Suppressor macrophage treated with lipopolysaccharide for 1 hour (primary cell): ENCODE results near the gene RRH.
"Not testable (repeated sequence)": the region's sequence is repeated elsewhere in the genome, so short reads cannot be mapped to it uniquely, and the experiment has no call there.

Experiments used
- DNase-seq, 3 donors: peaks; one replicate each; pipeline ENCODE4 v3.0.0-alpha.2; 2020 to 2022

RRH gene, protein sequence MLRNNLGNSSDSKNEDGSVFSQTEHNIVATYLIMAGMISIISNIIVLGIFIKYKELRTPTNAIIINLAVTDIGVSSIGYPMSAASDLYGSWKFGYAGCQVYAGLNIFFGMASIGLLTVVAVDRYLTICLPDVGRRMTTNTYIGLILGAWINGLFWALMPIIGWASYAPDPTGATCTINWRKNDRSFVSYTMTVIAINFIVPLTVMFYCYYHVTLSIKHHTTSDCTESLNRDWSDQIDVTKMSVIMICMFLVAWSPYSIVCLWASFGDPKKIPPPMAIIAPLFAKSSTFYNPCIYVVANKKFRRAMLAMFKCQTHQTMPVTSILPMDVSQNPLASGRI

DNA sequence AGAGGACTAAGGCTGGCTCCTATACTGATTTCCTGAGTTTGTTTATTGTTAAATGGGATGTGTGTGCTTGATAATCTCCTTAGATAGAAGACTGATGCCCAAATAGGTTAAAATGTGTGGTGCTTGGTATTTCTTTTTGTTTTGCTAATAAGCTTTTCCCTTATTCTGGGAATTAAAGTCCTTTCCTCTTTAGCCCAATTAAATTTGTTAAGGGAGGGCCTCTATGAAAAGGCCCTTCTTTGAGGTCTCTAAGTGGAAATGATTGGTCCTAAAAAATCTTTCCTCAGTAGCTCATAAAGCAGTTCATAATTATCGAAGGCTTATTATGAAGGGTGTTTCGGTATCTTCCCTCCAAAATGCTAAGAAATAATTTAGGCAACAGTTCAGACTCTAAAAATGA, at the start of gene RRH:
Gene RRH, plus strand, starts transcription at position 301 of the 400 bp plus-strand sequence. Its CDS starts 56 bp downstream, at position 357.
- no peak for DNase-seq

DNA sequence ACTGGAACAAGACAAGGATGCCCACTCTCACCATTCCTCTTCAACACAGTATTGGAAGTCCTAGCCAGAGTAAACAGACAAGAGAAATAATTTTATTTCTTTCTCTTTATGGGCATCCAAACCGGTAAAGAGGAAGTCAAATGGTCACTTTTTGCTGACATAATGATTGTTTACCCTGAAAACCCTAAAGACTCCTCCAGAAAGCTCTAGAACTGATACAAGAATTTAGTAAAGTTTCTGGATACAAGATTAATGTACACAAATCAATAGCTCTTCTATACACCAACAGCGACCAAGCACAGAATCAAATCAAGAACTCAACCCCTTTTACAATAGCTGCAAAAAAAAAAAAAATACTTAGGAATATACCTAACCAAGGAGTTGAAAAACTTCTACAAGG, 45.7 kb upstream of the RRH start:
- DNase-seq = not testable (repeated sequence)

DNA sequence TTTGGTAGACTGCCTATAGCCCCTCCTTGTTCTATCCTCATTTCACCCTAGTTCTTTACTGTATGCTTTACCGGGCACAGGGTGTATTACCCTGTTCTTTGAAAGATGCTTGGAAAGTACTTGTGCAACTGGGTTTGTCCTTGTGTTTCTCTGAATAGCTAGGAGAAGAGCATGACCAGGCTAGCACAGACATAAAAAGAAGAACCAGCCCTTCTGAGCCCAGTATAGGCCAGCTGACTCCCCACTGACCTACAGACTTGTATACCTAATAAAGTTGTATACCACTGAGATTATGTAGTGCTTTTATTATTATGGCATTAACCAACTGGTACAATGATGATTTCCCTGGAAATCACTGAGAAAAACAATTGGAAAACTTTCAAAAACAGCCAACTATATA, 40.9 kb upstream of the RRH start:
- DNase-seq = no peak

DNA sequence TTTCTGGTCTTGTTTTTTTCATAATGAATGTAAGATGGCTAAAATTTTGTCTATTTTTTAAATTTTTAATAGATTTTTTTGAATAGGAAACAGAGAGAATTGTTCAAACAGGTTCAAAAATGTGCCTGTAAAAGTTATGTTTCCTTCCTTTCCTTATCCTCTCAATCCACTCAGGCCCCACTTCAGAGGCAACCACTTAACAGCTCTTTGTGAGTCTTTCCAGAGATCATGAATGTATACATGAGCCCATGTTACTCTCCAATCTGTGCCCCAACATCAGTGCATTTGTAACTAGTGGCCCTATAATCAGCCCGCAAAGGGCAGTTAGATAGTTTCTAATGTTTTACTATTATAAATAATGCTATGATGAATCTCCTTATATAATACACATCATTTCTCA, 40.0 kb upstream of the RRH start:
- no peak for DNase-seq

DNA sequence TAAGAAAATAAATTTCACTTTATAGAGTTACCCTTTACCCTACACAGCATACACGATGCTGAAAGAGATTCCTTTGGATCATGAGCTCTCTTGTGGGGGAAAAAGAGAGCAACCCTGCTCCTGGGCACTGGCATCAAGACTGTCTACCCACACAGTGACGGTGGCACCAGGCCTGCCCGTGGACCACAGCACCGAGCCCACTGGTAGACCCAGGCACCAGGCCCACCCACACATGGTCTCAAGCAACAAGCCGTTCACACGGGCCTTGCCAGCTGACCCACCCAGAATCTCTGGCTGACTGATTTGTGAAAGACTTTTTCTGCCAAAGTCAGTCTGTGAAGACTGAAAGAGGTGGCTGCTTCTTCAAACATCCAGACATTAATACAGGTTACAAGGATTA, 32.7 kb upstream of the RRH start:
- DNase-seq = no peak

DNA sequence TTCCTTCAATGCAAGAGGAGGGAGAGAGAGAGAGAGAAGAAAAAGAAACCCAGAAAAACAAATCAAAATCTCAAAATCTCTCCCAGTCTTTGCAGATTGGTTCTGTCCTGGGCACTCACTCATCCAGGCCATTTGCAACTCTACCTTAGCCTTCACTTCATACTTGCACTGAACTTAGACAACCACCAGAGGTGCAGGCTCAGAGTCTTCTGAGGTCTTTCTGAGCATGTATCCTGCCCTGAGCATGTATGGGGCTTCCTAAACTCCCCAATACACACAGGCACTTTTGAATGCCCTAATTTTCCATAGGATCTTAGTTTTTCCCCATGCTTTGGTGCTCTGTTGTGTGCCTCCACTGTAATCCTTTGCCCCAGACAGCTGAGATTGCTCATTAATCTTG, 28.9 kb upstream of the RRH start:
- no peak for DNase-seq

DNA sequence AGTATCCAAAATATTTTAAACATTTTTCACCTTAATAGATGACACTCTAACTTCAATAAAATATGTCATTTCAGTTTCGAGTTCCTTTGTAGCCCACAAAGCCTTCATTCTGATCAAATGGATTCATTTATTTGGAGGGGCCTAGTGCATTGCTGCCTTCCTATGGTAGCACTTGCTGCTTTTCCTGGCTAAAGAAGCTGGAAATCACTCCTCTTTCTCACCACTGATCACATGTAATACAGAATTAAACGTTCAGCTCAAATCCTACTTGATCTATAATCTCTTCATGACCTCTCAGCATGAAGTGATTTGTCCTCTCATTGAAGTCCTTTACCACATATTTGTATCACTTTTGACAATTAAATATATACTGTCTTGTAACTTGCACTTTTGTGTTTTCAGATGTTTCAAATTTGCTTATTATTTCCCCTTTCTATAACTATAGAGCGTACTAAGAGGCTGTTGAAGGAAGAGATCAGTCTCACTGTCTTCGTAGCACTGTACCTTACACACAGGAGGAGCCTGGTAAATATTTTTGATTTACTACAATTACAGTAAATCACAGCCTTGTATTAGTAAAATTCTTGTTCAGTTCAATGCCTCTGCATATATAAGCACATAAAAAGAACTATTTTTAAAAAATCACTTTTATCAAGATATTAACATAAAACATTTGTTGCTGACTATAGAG, 26.5 kb upstream of the RRH start:
- DNase-seq = no peak

DNA sequence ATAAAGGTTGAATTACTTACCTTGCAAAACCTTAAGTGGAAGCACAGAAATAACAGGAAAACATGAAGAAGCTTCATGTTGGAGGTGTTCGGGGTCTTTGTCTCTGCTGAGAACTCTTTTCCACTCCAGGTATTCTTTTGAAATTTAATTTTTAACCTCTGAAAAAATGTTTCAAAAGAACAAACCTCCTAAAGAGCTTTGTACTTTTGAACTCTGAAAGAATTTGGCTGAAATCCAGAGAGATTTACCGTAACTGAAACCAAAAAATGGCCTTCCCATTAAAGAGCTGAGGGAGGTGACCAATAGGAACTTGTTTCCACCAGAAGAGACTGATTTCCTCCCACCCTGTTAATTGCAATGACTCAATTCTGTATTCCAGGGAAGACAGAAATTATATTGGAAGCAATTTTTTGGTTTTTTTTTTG, 25.9 kb upstream of the RRH start, which contains the start of gene CFI:
Gene CFI, minus strand, starts transcription at position 105 of the 425 bp plus-strand sequence. Its CDS starts 28 bp downstream, at position 77.
- peak in 1 of 3 donors; percentile 18 for DNase-seq

DNA sequence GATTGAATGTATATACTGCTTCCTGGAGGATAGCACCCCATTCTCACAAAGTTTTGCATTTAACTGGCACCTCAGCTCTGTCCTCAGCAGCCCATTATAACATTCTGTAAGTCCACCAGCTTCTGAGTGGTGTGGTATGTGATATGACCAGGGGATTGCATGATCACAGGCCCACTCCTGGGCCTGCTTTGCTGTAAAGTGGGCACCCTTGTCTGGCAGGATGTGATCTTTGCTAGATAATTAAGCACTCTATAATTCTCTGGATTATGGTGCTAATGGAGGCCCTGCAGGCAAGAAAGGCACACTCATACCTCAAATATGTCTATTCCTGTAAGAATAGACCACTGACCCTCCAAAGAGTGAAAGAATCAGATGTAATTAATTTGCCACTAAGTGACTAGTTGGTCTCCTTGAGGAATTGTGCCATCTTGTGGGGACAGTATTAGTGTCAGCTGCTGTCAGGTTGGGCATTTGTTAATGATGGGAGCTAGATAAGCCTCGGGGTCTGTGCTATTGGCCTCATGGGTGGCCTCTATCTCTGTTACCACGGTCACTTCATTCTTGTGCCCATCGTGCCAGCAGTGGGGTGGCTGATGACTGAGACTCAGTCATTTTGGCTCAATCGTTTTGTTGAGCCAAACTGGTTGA, 23.7 kb upstream of the RRH start:
- peak; percentile 32 to 41 (median 40) for DNase-seq

DNA sequence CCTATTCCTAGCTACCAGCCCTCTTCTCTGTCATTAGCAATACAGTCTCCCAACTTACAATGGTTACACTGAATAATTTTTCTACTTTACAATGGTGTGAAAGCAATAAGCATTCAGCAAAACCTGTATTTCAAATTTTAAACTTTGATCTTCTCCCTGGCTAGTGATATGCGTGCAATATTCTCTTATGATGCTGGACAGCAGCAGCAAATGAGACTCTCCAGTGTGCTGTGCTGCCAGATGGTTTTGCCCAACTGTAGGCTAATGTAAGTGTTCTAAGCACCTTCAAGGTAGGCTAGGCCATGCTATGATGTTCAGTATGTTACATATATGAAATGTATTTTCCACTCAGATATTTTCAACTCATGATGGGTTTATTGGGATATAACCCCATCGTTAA, 18.1 kb upstream of the RRH start:
- no peak for DNase-seq

DNA sequence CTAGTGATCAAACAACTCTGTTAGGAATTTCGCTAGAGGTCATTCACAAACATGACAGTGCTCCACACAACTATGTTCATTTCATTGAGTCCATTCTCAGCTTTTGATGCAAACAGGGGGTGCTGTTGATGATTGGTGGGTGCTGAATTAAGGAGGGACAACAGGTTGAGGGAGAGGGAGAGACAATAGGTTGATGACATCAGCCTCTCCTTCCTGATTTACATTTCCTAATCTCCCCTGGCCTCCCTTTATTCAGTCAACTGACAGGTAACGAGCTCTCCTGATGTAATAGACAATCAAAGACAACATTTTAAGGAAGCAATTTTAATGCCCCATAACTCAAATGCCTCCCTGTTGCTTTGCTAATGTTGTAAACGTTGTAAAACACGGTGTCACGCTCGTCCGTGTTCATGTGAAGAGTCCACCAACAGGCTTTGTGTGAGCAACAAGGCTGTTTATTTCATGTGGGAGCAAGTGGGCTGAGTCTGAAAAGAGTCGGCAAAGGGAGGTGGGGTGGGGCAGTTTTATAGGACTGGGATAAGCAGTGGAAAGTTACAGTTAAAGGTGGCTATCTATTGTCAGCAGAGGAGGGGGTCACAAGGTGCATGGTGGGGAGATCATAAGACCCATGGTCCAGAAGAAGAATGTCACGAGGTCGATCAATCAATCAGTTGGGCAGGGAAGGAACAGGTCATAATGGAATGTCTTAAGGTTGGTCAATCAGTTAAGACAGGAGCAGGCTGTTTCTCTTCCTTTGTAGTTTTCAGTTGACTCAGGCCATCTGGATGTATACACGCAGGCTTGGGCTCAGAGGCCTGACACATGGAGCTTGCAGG, 17.0 kb upstream of the RRH start:
- DNase-seq = no peak

DNA sequence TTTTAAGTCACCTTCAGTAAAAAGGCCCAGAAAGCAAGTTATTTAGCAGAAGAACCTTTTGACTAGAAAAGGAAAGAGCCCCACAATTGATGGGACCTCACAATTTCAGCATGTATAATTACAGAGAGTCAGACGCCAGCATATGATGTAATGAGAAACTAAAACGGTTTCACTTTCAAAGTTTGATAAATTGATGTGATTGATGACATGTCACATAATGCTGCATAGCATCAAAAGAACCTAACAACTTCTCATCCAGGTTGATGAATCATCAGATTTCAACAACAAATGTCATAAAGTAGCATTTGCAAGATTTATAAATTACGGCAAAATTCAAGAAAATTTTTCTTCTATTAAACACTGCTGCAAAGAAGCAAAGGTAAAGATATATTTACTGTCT, 16.1 kb upstream of the RRH start:
- peak in 1 of 3 donors; percentile 23 for DNase-seq

DNA sequence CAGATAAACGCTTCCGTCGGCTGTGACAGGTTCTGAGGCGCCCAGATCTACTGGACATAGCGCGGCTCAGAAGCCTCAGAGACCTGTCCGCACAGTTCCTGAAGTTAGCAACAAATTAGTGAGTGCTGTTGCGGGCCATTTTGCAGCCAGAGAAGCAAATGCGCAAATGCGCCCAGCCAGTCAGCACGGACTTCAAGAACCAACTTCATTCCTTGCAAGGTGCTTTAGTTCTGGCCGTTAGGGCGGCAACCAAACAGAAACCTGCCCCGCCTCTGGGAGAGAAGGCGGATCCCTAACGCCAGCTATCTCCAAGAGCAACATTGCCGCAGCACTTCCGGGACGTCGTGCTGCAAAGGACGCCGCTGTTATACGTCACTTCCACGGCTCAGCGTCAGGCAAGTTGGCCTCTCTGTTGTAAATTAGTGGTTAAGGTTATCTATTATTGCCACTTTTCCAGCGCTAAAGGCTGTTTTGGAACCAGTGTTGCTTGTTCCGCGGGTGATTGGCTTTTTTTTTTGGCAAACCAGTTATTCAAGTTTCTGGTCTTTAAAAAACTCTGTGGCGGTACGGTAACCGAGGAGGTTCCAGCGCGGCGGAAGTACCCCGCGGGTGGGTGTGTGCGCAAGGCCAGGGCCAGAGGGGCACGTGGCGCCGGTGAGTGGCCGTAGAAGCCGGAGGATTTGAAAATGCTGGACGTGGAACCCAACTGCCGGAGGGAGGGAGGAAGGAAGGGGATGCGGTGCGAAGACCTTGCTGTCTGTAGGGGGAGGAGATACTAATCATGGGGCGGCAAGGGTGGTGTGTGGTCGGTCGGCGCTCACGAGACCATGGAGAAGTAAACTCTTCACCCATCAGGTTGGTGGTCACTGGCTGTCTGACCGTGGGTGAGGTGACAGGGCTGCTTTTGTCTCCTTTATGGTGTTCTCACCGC, 12.4 kb upstream of the RRH start, which contains the start of gene GAR1:
Gene GAR1, plus strand, starts transcription at position 612 of the 931 bp plus-strand sequence. CDS start 403 bp downstream, outside the sequence.
- peak; percentile 92 to 95 (median 93) for DNase-seq

DNA sequence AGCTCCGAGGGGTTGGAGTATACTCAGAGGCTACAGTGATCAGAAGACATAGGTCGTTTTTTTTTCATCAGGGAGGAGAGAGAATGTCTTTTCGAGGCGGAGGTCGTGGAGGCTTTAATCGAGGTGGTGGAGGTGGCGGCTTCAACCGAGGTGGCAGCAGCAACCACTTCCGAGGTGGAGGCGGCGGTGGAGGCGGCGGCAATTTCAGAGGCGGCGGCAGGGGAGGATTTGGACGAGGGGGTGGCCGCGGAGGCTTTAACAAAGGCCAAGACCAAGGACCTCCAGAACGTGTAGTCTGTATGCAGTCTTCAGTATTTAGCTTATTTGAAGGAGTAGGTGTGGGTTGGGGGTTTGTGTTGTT, 11.7 kb upstream of the RRH start:
- peak in 2 of 3 donors; percentile 8 to 11 for DNase-seq

DNA sequence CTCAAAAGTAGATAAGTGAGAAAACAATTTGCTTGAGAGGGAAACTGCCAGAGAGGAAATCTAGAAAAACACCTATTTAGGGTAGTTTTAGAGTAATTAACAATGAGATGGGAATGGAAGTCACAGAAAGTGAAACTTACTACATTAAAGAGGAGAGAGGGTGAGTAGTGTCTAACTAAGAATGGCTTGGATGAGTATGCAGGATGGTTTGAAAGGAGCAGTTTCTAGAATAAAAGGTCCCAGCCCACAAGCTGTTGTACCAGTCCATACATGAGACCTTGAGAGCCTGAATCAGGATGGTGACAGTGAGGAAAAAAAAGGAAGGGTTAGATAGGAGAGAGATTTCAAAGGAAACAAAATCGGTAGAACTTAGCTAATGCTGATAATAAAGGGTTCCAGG, 10.9 kb upstream of the RRH start:
- DNase-seq = no peak

DNA sequence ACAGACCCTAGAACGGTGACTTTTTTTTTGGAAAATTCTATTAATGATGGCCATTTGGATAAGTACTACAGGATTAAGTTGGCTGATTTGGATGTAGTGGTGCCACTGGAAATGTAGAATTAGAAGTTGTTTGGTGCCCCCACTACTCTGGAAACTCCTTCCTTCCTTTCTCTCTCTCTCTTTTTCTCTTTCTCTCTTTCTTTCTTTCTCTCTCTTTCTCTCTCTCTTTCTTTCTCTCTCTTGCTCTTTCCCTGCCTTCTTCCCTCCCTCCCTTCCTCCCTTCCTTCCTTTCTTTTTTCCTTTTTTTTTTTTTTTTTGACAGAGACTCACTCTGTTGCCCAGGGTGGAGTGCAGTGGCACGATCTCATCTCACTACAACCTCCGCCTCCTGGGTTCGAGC, 9.5 kb upstream of the RRH start:
- DNase-seq = no peak

DNA sequence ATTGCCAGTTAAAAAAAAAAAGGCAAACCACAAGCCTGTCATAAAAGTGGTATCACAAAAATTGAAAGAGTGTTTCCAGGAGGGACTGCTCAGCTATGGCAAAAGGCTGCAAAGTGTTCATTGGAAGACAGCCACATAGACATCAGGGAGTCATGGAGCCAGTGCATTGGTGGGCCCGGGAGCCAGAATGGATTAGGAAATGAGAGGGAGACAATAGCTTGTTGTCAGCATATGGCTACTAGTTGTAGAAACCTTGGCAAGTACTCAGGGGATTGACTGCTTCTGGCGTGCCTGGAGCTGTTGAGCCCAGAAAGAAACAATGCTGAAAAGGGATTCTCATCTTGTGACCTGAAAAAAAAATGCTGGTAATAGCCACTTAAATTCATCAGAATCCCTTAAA, 7.2 kb upstream of the RRH start:
- no peak for DNase-seq

DNA sequence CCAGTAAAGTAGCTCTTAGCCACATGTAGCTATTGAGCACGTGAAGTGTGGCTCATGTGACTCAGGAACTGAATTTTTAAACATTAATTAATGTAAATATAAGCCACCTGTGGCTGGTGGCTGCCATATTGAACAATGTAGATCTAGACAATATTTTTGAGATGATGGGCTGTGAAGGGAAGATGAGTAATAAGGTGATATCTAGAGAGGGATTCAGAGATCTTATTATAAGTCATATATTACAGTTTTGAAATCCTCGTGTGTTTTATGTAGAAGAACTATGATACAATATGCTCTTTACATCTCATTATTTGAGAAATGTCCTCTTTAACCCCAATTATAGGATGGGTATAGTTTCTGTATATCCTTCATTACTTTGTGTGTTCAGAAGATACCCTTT, 6.6 kb upstream of the RRH start:
- DNase-seq = no peak

DNA sequence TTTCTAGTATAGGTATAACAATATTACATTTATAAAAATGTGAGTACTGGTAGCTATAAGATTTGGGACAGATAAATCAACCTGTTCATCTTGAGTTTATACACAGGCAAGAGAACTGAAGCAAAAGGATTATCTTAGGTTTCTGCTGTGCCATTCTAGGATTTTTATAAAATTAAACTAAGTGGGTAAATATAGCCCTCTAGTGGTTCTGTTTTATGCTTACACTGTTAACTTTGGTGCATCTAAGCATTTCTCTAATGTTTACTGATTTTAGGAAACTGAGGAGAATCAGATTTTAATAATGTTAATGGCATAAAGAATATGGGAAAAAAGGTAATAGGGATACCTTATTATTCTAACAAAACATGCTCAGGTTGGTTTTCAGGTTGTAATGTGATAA, 1.1 kb upstream of the RRH start:
- peak; percentile 10 to 63 (median 53) for DNase-seq

DNA sequence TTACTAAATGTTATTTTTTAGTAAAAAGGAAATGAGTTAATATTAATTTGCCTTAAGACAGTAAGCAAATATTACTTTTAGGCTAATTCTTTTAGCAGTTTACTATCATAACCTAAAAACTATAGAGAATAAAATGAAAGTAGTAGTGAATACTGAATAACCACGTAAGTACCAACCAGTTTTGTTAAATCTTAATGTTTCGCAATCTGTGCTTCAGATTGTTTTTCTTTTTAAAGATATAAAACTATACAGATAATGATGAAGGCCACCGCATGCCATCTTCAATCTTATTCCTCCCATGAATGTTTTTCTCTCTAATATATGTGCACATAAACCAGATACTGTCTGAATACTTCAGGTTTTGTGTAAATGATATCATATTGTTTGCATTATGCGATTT, 6.0 kb downstream of the RRH start:
- no peak for DNase-seq

DNA sequence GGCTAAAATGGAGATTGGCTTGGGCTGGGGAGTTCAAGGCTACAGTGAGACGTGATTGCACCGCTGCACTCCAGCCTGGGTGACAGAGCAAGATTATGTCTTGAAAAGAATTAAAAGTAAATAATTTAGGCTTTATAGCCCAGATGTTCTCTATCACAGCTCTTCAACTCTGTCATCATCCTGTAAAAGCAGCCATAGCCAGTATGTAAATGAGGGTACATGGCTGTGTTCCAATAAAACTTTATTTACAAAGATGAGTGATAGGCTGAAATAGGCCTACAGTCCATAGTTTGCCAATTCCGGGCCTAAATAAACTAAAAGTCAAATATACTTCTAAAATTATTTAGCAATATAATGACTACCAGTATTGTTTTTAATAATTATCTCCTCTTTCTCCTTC, 9.2 kb downstream of the RRH start:
- DNase-seq = no peak
